ENCODE data around the gene EEFSEC. TPM values are rescaled to one million over a fixed set of nuclear protein-coding genes. Genes with fewer than 3 reads are reported as not detected.

Gene EEFSEC
- total RNA-seq, 1 donor from 2014 or later, result 2.2 TPM

DNA sequence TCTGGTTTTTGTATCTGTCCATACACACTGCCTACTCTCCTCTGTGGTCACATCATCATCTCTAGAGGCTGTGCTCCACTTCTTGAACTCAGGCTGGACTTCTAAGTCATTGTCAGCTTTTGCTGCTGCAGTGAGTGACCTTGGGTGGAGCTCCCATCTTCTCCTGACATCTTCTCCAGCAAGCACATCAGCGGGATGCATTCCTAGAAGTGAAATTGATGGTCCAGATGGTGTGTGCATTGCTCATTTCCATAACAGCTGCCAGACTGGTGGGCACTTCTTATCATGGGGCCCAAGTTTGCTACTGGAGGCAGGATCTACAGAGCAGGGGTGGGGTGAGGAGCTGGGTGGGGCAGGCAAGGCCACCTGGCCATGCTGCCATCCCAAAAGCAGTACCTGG, 203.5 kb downstream of the EEFSEC start:
- no peak for DNase-seq

DNA sequence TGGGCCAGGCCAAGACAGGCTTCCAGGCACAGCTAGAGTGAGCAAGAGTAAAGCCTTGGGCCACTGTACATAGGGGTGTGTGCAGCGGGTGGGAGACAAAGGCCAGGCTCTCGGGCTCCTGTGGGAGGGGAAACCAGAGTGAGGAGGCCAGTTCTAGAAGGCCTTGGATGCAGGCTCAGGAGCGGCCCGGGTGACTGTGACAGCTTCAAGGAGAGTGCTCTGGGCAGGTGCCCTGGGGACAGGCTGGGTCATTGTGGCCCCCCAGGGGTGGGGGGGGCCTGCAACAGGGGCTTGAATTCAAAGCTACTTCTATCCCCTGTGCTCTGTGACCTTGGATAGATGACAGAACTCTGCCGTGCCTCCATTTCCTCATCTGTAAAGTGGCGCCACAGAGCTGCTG, 204.3 kb downstream of the EEFSEC start:
- no peak for DNase-seq

DNA sequence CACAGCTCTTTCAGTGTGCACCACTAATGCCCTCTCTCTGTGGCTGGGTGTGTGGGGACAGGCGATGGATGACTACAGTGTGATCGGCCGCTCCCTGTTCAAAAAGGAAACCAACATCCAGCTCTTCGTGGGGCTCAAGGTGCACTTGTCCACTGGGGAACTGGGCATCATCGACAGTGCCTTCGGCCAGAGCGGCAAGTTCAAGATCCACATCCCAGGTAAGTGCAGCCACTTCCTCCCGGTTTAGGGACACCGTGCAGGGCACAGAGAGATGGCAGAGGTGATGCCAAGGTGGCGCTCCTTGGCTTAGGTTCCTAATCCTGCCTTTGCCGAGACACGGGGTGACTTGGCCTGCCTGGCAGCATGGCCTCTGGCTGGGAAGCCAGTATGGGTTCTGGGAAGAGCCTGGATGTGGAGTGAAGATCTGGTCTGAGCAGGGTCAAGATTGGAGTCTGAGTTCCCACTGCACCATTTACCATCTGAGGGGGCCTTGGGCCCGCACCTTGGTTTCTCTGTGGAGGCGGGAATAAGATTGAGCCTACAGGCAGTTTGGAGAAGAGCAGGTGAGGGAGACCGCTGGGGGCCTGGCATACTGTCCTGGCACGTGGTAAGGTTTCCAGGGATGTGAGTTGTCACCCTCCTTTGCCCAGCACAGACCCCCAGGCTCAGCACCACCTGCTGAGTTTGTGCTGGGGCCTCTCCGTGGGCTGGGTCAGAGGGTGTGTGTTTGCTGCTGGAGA, 205.0 kb downstream of the EEFSEC start:
- DNase-seq, result no peak

DNA sequence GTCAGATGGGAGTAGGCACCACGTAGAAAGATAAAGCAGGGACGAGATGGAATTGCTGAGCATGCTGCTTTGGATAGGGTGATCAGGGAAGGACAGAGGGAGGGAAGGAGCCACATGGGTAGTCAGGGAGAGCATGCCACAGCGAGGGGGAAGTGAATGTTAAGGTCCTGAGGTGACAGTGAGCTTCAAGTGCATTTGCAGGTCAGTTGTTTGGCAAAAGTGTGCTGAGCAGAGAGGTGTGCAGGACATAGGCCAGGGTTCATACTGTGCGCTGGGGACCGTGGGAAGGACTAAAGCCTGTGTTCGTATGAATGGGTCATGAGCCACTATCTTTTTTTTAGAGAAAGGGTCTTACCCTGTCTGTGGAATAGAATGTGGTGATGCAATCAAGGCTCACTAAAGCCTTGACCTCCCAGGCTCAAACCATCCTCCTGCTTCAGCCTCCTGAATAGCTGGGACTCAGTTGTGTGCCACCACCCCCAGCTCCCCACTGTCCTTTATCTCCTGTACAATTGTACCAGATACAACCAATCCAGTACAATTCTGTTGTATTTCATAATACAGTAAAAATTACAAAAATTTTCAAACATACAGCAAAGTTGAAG, 205.9 kb downstream of the EEFSEC start:
- no peak for DNase-seq

DNA sequence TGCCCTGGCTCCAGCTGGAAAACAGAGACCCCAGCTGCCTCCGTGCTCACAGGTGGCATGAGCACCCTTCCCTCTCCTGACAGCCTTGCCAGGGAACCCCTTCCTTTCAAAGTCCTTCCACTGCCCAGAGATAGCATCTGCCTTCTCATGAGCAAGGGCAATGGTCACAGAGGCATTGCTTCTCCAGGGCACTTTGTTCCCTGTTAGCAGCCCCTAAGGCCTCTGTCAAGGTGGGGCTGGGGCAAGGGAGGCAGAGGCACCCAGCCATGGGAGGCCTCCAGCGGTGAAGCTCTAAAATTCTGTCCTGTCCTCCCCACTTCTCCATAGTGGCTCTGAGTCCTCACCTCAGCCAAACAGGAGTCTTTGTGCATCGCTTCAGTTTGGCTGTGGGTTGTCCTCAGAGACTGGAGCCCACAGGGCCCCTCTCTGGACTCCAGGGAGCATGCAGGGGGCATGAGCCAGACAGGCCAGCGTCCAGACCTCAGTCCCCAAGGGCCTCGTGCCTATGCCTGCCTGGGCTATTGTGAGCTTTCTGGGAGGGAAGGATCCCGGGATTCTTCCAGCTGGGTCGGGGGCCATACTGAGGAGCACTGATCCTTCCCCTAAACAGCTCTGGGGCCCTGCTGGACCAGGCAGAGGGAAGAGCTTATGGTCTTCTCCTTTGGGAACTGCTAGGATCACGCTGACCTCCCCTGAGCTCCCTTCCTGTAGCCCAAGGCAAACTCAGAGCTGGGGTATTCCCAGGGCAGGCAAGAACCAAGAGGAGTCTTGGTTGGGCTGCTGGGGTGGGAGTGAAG, 206.8 kb downstream of the EEFSEC start:
- DNase-seq, result no peak

DNA sequence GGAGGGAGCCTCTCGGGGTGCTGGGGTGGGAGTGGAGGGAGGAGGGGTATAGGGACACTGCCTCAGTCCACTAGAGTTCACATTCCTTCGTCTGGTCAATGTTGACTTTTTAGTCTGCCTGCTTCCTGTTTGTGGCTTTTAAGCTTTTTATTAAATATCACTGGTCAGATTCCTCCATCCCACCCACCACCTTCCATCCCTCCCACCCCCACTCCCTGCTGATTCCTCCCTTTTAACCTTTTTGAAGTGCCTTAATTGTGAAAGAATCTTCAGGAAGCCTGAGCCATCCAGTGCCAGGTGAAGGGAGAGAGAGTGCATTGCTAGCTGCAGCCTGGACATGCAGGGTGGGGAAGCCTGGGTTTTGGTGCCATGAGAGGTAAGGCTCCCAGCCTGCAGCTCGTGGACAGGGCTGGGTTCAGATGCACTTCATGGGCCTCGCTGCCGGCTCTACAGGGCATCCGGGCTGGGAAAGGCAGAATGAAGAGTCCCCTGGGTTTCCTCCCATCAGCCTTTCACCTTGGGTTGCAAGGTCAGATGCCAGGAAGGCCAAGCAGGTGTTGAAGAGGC, 207.5 kb downstream of the EEFSEC start:
- peak; percentile 14 for DNase-seq

DNA sequence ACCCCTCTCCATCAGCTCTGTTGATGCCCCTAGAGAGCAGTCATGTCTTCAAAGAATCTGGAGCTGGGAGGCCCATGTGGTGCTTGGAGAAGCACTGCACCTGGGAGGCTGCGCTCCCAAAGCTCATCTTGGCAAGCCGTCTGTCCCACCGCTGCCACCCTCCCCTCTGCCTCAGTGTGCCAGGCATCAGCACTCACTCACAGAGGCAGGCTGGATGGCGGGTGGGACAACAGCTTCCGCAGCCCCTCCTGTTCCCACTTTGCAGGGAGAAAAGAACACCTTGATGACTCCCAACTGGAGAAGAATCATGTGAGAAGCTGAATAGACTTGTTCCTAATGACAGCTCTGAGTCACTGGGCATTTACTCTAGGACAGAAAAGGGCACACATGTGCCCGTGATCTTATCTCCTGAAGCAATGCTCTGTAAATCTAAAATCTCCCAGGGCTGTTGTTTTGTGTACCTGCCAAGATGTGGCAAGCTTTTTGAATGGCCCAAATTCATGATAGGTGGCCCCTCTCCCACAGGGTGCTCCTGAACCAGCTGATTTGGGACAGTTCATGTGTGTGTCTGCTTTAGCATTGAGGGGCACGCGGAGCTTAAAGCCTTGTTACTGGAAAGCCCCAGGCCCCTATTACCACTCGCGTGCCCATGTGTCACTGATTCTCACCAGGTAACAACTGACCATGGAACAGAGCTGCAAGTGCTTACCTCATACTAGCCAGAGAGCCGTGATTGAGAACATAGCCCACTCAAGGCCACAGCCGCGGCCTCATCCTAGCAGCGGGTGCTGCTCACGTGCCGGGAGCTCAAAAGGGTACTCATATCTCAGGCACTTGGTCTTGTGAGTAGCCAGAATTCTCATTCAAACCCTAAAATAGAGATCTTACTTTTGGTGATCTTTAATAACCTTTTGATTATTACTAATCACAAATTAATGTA, 209.0 kb downstream of the EEFSEC start:
- no peak for DNase-seq

DNA sequence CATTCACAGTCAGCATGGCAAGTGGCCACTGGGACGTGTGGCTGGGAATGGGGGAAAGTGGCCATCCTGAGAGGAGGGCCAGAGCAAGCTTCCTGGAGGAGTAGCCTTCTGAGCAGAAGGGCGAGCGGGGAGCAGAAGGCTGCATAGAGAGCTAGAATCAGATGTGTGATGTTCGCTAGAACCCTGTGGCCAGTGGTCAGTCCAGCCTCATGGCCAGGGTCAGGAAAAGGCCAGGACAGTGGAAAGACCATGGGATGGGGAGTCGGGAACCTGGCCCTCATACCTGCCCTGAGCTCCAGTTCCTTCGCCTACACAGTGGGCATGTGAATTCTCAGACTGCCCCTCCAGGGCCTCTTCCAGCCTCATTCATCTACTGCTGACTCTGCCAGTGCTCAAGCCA, 211.0 kb downstream of the EEFSEC start:
- DNase-seq, result no peak

DNA sequence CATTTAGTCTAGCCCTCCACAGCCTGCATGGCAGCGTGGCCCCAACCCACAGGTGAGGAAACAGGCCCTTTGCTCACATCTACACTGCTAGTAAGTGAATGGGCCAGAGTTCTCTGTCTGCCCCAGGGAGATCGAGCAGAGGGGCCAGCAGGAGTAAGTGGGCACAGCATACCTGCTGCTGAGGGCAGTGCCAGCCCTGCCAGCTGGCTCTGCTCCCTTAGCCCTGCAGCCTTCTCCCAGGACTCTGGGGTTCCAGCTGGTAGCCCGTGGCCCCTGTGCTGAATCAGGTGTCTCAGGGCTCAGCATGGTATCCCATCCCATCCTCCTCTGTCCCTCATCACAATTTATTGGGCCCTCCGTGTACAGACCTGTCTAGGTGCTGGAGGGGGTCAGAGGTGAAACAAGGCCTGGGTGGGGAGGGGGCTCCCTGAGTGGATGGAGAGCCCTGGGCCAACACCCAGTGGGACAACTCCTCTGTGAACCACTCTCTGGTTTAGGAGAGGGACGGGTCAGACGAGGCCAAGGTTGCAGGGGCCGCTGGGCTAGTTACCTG, 211.6 kb downstream of the EEFSEC start:
- no peak for DNase-seq

DNA sequence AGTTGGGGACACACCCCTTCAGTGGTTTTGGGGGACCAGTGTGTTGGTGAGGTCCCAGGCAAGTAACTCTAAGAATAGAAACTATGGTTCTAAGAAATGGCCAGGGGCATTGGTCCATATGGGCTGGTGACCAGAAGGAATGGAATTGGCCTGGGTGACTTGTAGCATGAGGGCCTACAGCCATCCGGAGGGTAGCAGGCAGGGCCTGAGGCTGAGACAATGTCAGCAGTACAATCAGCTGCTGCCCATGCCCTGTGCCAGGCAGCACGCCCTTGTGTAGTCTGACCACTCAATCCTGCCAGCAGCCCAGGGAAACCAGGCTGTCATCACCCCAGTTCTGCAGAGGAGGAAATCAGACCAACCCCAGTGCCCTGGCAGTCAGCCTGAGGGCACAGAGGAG, 212.9 kb downstream of the EEFSEC start:
- DNase-seq, result no peak

DNA sequence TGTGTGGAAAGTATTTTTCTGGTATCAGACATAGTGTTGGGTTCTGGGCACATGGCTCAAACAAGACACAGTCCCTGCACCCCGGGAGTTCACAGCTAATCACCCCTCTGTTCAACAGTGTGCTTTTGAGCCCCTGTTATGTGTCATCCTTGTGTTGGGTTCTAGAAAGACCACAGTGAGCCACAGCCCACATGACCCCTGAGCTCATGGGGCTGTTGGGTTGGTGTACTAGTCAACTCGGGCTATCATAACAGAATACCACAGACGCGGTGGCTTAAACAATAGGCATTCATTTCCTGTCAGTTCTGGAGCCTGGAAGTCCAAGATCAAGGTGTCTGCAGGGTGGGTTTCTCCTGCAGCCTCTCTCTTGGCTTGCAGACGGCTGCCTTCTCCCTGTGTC, 213.4 kb downstream of the EEFSEC start:
- DNase-seq, result peak; percentile 24

DNA sequence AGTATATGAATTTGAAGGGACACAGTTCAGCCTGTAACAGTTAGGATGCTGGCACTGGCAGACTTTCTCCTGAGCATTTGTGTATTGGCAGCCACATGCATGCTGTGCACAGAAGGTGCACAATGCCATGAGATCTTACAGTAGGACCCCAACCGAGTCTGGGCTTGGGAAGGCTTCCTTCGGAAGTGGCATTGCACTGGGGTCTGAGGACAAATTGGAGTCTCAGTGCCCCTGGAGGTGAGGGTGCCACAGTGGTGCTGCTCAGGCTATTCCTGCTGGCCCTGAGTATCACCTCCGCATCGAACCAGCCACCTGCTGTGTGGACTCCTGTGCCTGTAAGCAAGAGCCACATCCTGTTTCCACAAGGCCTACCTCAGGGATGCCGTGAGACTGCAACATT, 213.9 kb downstream of the EEFSEC start:
- DNase-seq, result no peak

DNA sequence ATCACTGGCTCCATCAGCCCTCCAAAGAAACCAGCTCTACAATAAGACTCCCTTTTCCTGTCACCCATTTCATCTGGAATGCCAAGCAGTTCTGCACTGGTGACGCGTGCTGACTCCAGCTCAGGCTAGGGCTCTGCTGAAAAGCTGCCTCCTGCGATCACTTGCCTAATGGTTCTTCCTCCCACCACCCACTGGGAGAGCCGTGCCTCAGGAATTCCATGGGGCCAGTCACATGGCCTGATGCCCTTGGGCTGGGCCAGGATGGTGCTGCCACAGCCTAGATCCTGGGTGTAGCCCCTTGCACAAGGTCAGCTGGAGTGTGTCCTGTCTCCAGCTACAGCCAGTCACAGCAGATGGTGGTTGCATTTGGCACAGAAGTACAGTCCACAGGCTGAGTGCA, 214.5 kb downstream of the EEFSEC start:
- no peak for DNase-seq

DNA sequence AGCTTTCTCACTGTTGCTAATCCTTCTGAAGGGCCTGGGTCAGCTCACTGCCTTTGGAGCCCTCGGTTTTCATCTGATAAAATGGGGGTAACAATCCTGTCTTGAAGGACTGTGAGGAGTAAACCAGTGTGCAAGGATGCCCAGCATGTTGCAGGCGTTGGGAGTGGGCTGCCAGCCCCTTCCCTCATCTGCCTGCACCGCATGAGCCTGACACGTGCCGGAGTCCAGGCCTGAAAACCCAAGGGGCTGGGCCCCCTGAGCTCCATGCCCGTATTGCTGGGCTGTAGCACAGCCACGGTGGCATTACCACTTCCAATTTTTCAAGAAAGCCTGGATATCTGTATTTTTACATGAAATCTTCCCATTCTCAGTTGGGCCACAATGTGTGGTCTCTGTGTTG, 215.3 kb downstream of the EEFSEC start:
- DNase-seq, result no peak

DNA sequence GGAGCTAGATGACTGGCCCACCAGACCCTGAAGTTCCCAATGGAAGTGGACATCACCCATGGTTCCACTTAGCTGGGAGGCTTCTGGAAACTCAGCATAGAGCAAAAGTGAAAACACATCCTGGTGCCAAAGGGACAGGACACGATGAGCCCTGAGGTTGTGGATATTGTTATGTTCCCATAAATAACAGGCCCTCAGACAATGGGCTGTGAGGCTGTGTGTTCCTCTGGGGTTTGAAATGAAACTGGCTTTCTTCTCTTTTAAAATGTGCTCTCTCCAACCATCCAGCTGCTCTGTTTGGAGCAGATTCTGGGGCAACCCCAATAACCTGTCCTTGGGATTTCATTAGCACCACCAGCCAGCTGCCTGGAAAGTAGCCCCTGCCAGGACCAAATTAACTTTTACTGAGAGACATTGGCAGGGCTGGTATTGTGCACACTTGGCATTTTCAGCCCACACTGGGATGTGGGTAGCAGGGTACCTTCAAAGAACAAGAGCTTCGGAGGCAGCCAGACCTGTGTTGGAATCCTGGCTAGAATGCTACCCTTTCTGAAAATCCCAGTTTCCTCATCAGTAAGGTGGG, 215.9 kb downstream of the EEFSEC start:
- DNase-seq, result peak; percentile 13

DNA sequence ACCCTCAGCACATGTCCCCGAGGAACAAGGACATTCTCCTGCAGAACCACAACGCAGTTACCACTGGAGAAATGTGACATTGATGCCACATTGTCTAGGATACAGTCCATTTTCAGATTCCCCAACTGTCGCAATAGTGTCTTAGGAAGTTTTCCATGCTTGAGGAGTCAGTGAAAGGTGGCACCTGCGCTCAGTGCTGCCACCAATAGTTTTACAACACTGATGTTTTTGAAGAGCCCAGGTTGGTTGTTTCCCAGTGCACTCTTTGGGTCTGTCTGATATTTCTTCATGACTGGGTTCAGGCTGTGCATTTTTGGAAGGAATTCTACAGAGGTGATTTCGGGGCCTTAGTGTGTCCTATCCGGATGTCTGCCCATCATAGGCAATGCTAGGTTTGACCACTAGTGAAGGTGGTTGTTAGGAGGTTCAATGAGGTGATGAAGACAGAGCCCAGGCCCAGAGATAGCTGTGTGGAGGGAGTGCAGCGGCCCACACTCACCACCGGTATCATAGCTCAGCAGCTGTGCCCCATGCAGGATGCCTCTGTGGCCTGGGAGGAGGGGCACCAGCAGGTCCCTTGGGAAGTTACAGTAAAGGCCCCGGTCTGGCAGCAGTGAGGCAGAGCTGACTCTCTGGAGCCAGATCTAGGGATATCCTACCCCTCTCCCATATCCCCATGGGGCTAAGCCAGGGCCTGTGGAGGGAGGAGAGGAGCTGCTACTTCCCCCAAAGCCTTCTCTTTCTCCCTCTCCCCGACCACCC, 216.8 kb downstream of the EEFSEC start:
- no peak for DNase-seq

DNA sequence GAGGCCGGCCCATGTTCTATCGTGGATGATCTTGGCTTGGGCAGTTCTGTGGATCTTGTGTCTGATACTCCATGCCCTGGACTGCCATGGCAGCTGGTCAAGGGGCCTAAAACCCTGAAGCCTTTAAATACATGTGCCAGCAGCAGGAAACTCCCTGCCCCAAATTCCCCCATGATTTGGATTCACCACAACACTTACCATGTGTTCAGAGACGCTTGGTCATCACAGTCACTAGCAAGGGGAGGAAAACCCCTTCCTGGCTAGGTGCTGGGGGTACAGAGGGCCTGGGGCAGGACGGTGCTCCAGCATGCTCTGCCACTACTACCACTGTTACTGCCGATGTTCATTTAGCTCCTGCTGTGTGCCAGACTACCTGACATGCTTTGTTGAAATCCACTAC, 219.0 kb downstream of the EEFSEC start:
- no peak for DNase-seq

DNA sequence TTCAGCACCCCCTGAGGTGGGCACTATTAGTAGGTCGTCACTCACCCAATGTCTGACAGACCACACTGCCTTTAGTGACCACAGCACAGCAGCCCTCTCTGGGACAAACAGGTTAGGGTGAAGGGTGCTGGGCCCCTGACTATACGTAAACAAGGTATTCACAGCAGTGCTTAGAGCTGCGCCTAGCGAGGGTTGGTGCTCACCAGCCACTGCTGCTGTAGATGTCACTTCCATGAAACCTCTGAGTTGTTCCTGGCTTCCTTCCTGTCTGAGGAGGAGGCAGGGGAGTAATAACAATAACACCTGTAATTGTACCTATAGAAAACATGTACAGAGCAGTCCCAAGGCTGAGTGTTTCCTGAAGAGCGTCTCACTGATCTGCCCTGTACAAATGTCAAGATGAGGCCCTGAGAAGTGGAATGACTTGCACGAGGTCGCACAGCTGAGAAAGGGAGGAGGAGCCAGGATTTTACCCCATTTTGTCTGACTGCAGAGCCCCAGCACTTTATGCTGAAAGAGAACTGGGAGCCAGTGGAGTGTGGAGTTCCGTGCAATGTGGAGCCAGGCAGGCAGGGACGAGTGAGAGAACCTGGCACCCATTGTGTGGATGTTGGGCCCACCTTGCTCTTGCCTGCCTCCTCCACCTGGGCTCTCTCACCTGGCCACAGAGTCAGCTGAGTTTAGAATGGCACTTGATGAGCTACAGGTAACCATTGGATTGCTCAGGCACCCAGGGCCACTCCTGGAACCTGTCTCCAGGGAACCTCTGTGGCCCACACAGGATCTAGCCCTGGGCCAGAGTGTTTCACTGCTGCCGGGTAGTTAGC, 219.6 kb downstream of the EEFSEC start:
- no peak for DNase-seq

DNA sequence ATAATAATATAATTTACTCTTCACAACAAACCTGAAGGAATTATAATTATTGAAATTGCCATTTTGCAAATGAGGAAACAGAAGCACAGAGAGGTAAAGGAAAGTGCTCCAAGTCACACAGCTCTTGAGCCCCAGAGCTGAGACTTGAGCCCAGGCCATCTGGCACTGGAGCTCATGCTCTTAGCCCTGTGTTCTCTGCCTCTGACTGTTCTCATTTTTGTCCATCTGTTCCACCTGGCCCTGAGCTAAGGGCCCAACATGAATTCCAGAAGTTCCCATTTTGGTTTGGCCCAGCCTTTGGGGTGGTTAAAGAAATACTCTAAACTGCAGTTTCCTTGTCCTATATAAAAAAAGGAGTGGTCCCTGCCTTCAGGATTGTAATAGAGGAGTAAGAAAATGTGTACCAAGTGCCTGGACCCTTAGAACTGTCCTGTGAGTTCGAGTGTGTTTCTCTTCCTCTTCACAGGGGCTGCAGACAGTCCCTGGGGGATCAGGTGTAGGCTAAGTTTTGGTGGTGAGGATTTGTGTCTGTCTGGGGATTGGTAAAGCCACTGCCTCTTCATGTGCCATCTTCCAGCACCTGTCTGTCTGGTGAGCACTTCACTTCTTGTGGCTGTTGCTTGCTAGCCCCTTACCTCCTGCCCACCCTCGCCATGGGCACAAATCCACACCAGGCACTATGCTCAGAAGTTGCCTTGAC, 221.6 kb downstream of the EEFSEC start:
- DNase-seq, result no peak
